SK-N-SH (cell line): ENCODE data around the gene ATP6V1C2. TPM values are rescaled to one million over a fixed set of nuclear protein-coding genes. Genes with fewer than 3 reads are reported as not detected.
A peak's percentile ranks its signal among the peaks of the same experiment; 100 is the strongest.

Experiments
- CTCF ChIA-PET: fragments of 300-600, 350-600 bp; formaldehyde crosslinking; extraction: SDS; loops from one replicate; lab custom pipeline; 2021; lab: Yijun Ruan, JAX
- POLR2A ChIA-PET: fragments of 350-600 bp; sonication (Branson Sonifier 250); formaldehyde crosslinking; extraction: SDS; loops from one replicate; lab custom pipeline; 2020; ENCODE audit warnings: antibody characterized with exemption, inconsistent platforms; lab: Yijun Ruan, JAX
- DNase-seq: peaks from one replicate; pipeline ENCODE4 v3.0.0; 2012
- H2AFZ ChIP-seq: fragments of 200-600 bp; sonication (generic); 2 replicates; pipeline ENCODE4 v1.8.1; 2016; ENCODE audit warnings: antibody characterized with exemption, mild to moderate bottlenecking, low read depth
- H3F3A ChIP-seq: fragments of 200-600 bp; sonication (generic); replicated peaks from 2 replicates; pipeline ENCODE3; 2016; ENCODE audit warnings: antibody characterized with exemption, mild to moderate bottlenecking; ENCODE audit not compliant: insufficient read depth
- H3K27ac ChIP-seq, 2 experiments: fragments of 200-500 bp in 1 of 2; fragments of 200-600 bp in 1 of 2; sonication (Bioruptor generic) in 1 of 2; sonication (generic), shearing (Covaris generic) in 1 of 2; 2 replicates each; pipeline versions ENCODE4 v1.5.1 to v1.6.1; 2014 to 2016; ENCODE audit warnings: low read depth in 2 of 2, inconsistent platforms in 1 of 2, low read length in 1 of 2, mild to moderate bottlenecking in 1 of 2, mixed read lengths in 1 of 2
- H3K27me3 ChIP-seq: fragments of 200-600 bp; sonication (generic), shearing (Covaris generic); 2 replicates; pipeline ENCODE4 v1.6.1; 2016; ENCODE audit warnings: mixed run types; ENCODE audit not compliant: insufficient read depth
- H3K36me3 ChIP-seq, 2 experiments: fragments of 200-500 bp in 1 of 2; fragments of 200-600 bp in 1 of 2; sonication (Bioruptor generic) in 1 of 2; sonication (generic) in 1 of 2; replicated peaks in 1 of 2; 2 replicates each; pipeline versions ENCODE3 to v1.5.1; 2014 to 2016; ENCODE audit warnings: low read length in 1 of 2, mild to moderate bottlenecking in 1 of 2; ENCODE audit not compliant: insufficient read depth in 2 of 2, control insufficient read depth in 1 of 2
- H3K4me1 ChIP-seq, 2 experiments: fragments of 200-500 bp in 1 of 2; fragments of 200-600 bp in 1 of 2; sonication (Bioruptor generic) in 1 of 2; sonication (generic), shearing (Covaris generic) in 1 of 2; 2 replicates each; pipeline versions ENCODE4 v1.5.1 to v1.6.1; 2014 to 2016; ENCODE audit warnings: low read depth in 1 of 2, low read length in 1 of 2, mixed run types in 1 of 2; ENCODE audit not compliant: insufficient read depth in 2 of 2, control insufficient read depth in 1 of 2
- H3K4me2 ChIP-seq: fragments of 200-600 bp; sonication (generic), shearing (Covaris generic); 2 replicates; pipeline ENCODE4 v1.6.1; 2017; ENCODE audit warnings: mixed run types
- H3K4me3 ChIP-seq, 2 experiments: fragments of 200-500 bp in 1 of 2; fragments of 200-600 bp in 1 of 2; sonication (Bioruptor generic) in 1 of 2; sonication (generic), shearing (Covaris generic) in 1 of 2; 2 replicates each; pipeline versions ENCODE4 v1.5.1 to v1.8.1; 2014 to 2016; ENCODE audit warnings: low read depth in 2 of 2, inconsistent platforms in 1 of 2, low read length in 1 of 2, mild to moderate bottlenecking in 1 of 2, mixed read lengths in 1 of 2, moderate library complexity in 1 of 2
- H3K79me2 ChIP-seq: fragments of 200-600 bp; sonication (generic); 2 replicates; pipeline ENCODE4 v1.8.1; 2017; ENCODE audit warnings: mild to moderate bottlenecking; ENCODE audit not compliant: insufficient read depth
- H3K9ac ChIP-seq: fragments of 200-600 bp; sonication (generic); 2 replicates; pipeline ENCODE4 v1.6.1; 2017; ENCODE audit warnings: mixed run types
- H3K9me2 ChIP-seq: fragments of 200-600 bp; sonication (generic); 2 replicates; pipeline ENCODE4 v1.6.1; 2017; ENCODE audit warnings: mixed run types
- H3K9me3 ChIP-seq: fragments of 200-600 bp; sonication (generic); 2 replicates; pipeline ENCODE4 v1.6.1; 2017; ENCODE audit warnings: mixed run types, mild to moderate bottlenecking, moderate library complexity
- H4K20me1 ChIP-seq: fragments of 200-600 bp; sonication (generic); 2 replicates; pipeline ENCODE4 v1.6.1; 2017; ENCODE audit warnings: mild to moderate bottlenecking, mixed run types; ENCODE audit not compliant: insufficient read depth
- CTCF ChIP-seq: fragments of 200-600 bp; sonication (generic); IDR thresholded peaks from 2 replicates; pipeline ENCODE4 v1.6.1; 2017; ENCODE audit warnings: antibody characterized with exemption, mild to moderate bottlenecking, moderate library complexity
- EZH2phosphoT487 ChIP-seq: fragments of 200-600 bp; sonication (generic); IDR thresholded peaks from 2 replicates; pipeline ENCODE4 v1.6.1; 2017; ENCODE audit warnings: low read depth, mixed run types, mild to moderate bottlenecking, antibody characterized with exemption, moderate library complexity, borderline replicate concordance
- FOXM1 ChIP-seq: IDR thresholded peaks from 2 replicates; pipeline ENCODE4 v1.4.0; 2012; ENCODE audit warnings: low read depth, mild to moderate bottlenecking
- IRF3 ChIP-seq: fragments of 150-350 bp; IDR thresholded peaks from 2 replicates; pipeline ENCODE4 v1.6.1; 2016; ENCODE audit warnings: mild to moderate bottlenecking, low read depth, low read length
- JUND ChIP-seq: IDR thresholded peaks from 2 replicates; pipeline ENCODE4 v1.4.0; 2012
- MEF2A ChIP-seq: IDR thresholded peaks from 2 replicates; pipeline ENCODE4 v1.4.0; 2012; ENCODE audit warnings: low read depth, borderline replicate concordance
- MXI1 ChIP-seq: IDR thresholded peaks from 2 replicates; pipeline ENCODE4 v1.6.1; 2012; ENCODE audit warnings: mild to moderate bottlenecking, low read depth, low read length, improper control_type of control experiment
- NFIC ChIP-seq: IDR thresholded peaks from 2 replicates; pipeline ENCODE4 v1.4.0; 2012; ENCODE audit warnings: borderline replicate concordance
- NRF1 ChIP-seq: IDR thresholded peaks from 2 replicates; pipeline ENCODE4 v1.6.1; 2012; ENCODE audit warnings: low read depth, mild to moderate bottlenecking, low read length
- PBX3 ChIP-seq: IDR thresholded peaks from 2 replicates; pipeline ENCODE4; 2012
- POLR2AphosphoS5 ChIP-seq: IDR thresholded peaks from 2 replicates; pipeline ENCODE4 v1.6.1; 2012; ENCODE audit warnings: low read depth, low read length
- RAD21 ChIP-seq: IDR thresholded peaks from 2 replicates; pipeline ENCODE4 v1.6.1; 2012; ENCODE audit warnings: mild to moderate bottlenecking, low read length
- RCOR1 ChIP-seq: fragments of 150-350 bp; IDR thresholded peaks from 2 replicates; pipeline ENCODE4 v1.6.1; 2017; ENCODE audit warnings: antibody characterized with exemption, low read length
- SIN3A ChIP-seq: IDR thresholded peaks from 2 replicates; pipeline ENCODE4 v1.6.1; 2012; ENCODE audit warnings: low read depth, mild to moderate bottlenecking, low read length, moderate library complexity, borderline replicate concordance
- SMC3 ChIP-seq: IDR thresholded peaks from 2 replicates; pipeline ENCODE4 v1.6.1; 2012; ENCODE audit warnings: low read depth, low read length, improper control_type of control experiment
- TAF1 ChIP-seq: IDR thresholded peaks from 2 replicates; pipeline ENCODE4 v1.6.1; 2012; ENCODE audit warnings: low read depth, mild to moderate bottlenecking, low read length, moderate library complexity, borderline replicate concordance
- TCF12 ChIP-seq: IDR thresholded peaks from 2 replicates; pipeline ENCODE4 v1.4.0; 2012
- TEAD4 ChIP-seq: IDR thresholded peaks from 2 replicates; pipeline ENCODE4 v1.4.0; 2012; ENCODE audit warnings: mild to moderate bottlenecking, borderline replicate concordance; ENCODE audit not compliant: insufficient read depth
- USF2 ChIP-seq: fragments of 150-350 bp; IDR thresholded peaks from 2 replicates; pipeline ENCODE4 v1.6.1; 2017; ENCODE audit warnings: antibody characterized with exemption, low read length, low read depth, borderline replicate concordance
- YY1 ChIP-seq: IDR thresholded peaks from 2 replicates; pipeline ENCODE4 v1.4.0; 2012; ENCODE audit warnings: low read depth, mild to moderate bottlenecking
- WGBS: methylation state at CpG from one replicate; pipeline ENCODE4 v1.1.6; 2017; ENCODE audit warnings: low lambda C conversion rate; 5-methylcytosine and 5-hydroxymethylcytosine counted together
- polyA plus RNA-seq, 3 experiments: library from polyadenylated mRNA; depleted of rRNA; stranded (reverse); fragments of >200 nt; gene quantifications; 2 replicates each; pipeline ENCODE4 v1.2.3, GENCODE V29; 2012

The ATP6V1C2 gene
- polyA plus RNA-seq, 1 of the 3 experiments (the other 2 are of a cell fraction), result 0.12 TPM

GRCh38 chr2:10678225-10678624, 43.2 kb upstream of the ATP6V1C2 start:
- 92% methylated on average over 1 of the region's 1 CpG for WGBS
- H3K9ac ChIP-seq, result no peak overlapping the region
- no peaks in the 10 kb centered on the region for H3K9me2 ChIP-seq
- CTCF ChIA-PET, result interaction anchor here (0.9 to 1.5 kb wide), 2 partner anchors 8 to 11 kb away, joined by 3 to 9 read pairs; partner anchors contain the start of gene NOL10
- H4K20me1 ChIP-seq, result peaks cover 14% of the 10 kb centered on the region; the same call in 1 of the 2 replicates
- POLR2A ChIA-PET, result interaction anchor here (0.7 to 1.1 kb wide), 2 partner anchors 10 to 12 kb away, joined by 3 read pairs; partner anchors contain the start of gene NOL10
- H3K4me1 ChIP-seq, result no peaks in the 10 kb centered on the region
- H3F3A ChIP-seq, result peaks cover 14% of the 10 kb centered on the region
- DNase-seq, result no peak
- no peak overlapping the region for H3K4me3 ChIP-seq
- H3K4me2 ChIP-seq, result no peak overlapping the region
- H3K27me3 ChIP-seq, result no peaks in the 10 kb centered on the region
- H3K36me3 ChIP-seq, result peaks cover 40 to 52% of the 10 kb centered on the region in 2 experiments
- H3K9me3 ChIP-seq, result no peaks in the 10 kb centered on the region
- H3K79me2 ChIP-seq, result peaks cover 52% of the 10 kb centered on the region
- H3K27ac ChIP-seq, result no peak overlapping the region
- no peak overlapping the region for H2AFZ ChIP-seq
- TF ChIP-seq CTCF (peak; percentile 65), PBX3 (no peak), MEF2A (no peak), IRF3 (no peak), TAF1 (no peak), TCF12 (no peak), EZH2phosphoT487 (no peak), TEAD4 (no peak)
- TF ChIP-seq, all 33 proteins: peak for 1

GRCh38 chr2:10680214-10680613, 41.2 kb upstream of the ATP6V1C2 start:
- no peaks in the 10 kb centered on the region for H3K9me3 ChIP-seq
- no peak overlapping the region for H3K4me3 ChIP-seq
- H3K4me1 ChIP-seq, result no peaks in the 10 kb centered on the region
- no peak overlapping the region for H3K9ac ChIP-seq
- no peaks in the 10 kb centered on the region for H3K27me3 ChIP-seq
- no peak for DNase-seq
- peaks cover 46 to 56% of the 10 kb centered on the region in 2 experiments for H3K36me3 ChIP-seq
- no peaks in the 10 kb centered on the region for H3K9me2 ChIP-seq
- ChIA-PET CTCF (interaction anchor here (1.4 kb wide), 1 partner anchor 12 kb away, joined by 8 read pairs; no protein-coding TSS in a partner anchor), POLR2A (no interaction called here)
- WGBS, result 95% methylated on average over 1 of the region's 1 CpG
- H2AFZ ChIP-seq, result no peak overlapping the region
- peaks cover 14% of the 10 kb centered on the region for H3F3A ChIP-seq
- H3K4me2 ChIP-seq, result no peak overlapping the region
- H4K20me1 ChIP-seq, result peaks cover 14% of the 10 kb centered on the region; the same call in 1 of the 2 replicates
- peaks cover 63% of the 10 kb centered on the region for H3K79me2 ChIP-seq
- no peak overlapping the region for H3K27ac ChIP-seq
- TF ChIP-seq TEAD4, result no peak
- no peak for TF ChIP-seq FOXM1
- no peak for TF ChIP-seq TCF12
- TF ChIP-seq JUND, result no peak
- no peak for TF ChIP-seq NFIC
- TF ChIP-seq NRF1, result no peak
- no peak for TF ChIP-seq USF2
- TF ChIP-seq MXI1, result no peak
- no peak for TF ChIP-seq YY1
- TF ChIP-seq RAD21, result no peak
- TF ChIP-seq RCOR1, result no peak
- no peak for TF ChIP-seq SMC3
- no peak for TF ChIP-seq SIN3A
- TF ChIP-seq POLR2AphosphoS5, result no peak
- TF ChIP-seq TAF1, result no peak
- no peak for TF ChIP-seq EZH2phosphoT487
